Measurements from ENCODE around the gene NUP43. TPM values are rescaled to one million over a fixed set of nuclear protein-coding genes. Genes with fewer than 3 reads are reported as not detected.

Gene NUP43
- total RNA-seq, 1 donor from 2014 or later = 39.7 TPM

- Mint-ChIP-seq H3K4me1 (ENCODE audit: low read depth, unreplicated experiment) (peaks cover 7% of the 10 kb centered on the region), H3K4me3 (ENCODE audit: unreplicated experiment) (no peak overlapping the region), H3K27me3 (ENCODE audit: low read depth, unreplicated experiment) (no peaks in the 10 kb centered on the region), H3K27ac (ENCODE audit: unreplicated experiment) (no peak overlapping the region), H3K36me3 (ENCODE audit: low read depth, unreplicated experiment) (no peaks in the 10 kb centered on the region), H3K9me3 (ENCODE audit: unreplicated experiment) (no peaks in the 10 kb centered on the region)
- FAIRE-seq = no peak
- peaks cover 9% of the 10 kb centered on the region for H3K4me1 ChIP-seq (ENCODE audit: insufficient read depth, low read length)
- H3K4me3 ChIP-seq (ENCODE audit: insufficient read depth, low read depth, low read length) = no peak overlapping the region
- peaks cover 8% of the 10 kb centered on the region for H3K36me3 ChIP-seq (ENCODE audit: insufficient read depth, low read length)
- peaks cover 94% of the 10 kb centered on the region for H3K79me2 ChIP-seq (ENCODE audit: insufficient read depth, low read length)
- no peak overlapping the region for H3K9ac ChIP-seq (ENCODE audit: low read length)
- TF ChIP-seq EZH2 (IDR thresholded peaks at IDR 0.05; ENCODE audit: insufficient read depth, low read length) (no peak), CTCF (IDR thresholded peaks at IDR 0.05; ENCODE audit: insufficient read depth, low read depth, low read length) (no peak)
- no peak overlapping the region for H3K27ac ChIP-seq (ENCODE audit: low read depth, low read length)
- no peak overlapping the region for H2AFZ ChIP-seq (ENCODE audit: low read depth, low read length)
- peaks cover 76% of the 10 kb centered on the region for H4K20me1 ChIP-seq (ENCODE audit: insufficient read depth, low read length)
- H3K4me2 ChIP-seq (ENCODE audit: low read length) = no peak overlapping the region
- H3K27me3 ChIP-seq (ENCODE audit: insufficient read depth, low read length) = no peaks in the 10 kb centered on the region
- H3K9me3 ChIP-seq (ENCODE audit: insufficient read depth, low read depth, low read length) = no peaks in the 10 kb centered on the region
- peak; percentile 5 for DNase-seq (ENCODE audit: low read depth)
Observed at GRCh38 chr6:149701714-149702113, 44.6 kb downstream of the NUP43 start.

GRCh38 chr6:149699150-149699549, 47.2 kb downstream of the NUP43 start:
- H3K4me3 ChIP-seq (ENCODE audit: insufficient read depth, low read depth, low read length) = no peak overlapping the region
- no peaks in the 10 kb centered on the region for H3K9me3 ChIP-seq (ENCODE audit: insufficient read depth, low read depth, low read length)
- H3K4me2 ChIP-seq (ENCODE audit: low read length) = no peak overlapping the region
- Mint-ChIP-seq H3K4me3 (ENCODE audit: unreplicated experiment) (no peak overlapping the region), H3K4me1 (ENCODE audit: low read depth, unreplicated experiment) (peaks cover 4% of the 10 kb centered on the region), H3K27ac (ENCODE audit: unreplicated experiment) (no peak overlapping the region), H3K27me3 (ENCODE audit: low read depth, unreplicated experiment) (no peaks in the 10 kb centered on the region), H3K9me3 (ENCODE audit: unreplicated experiment) (no peaks in the 10 kb centered on the region), H3K36me3 (ENCODE audit: low read depth, unreplicated experiment) (peaks cover 4% of the 10 kb centered on the region)
- peaks cover 95% of the 10 kb centered on the region for H3K79me2 ChIP-seq (ENCODE audit: insufficient read depth, low read length)
- no peaks in the 10 kb centered on the region for H3K27me3 ChIP-seq (ENCODE audit: insufficient read depth, low read length)
- DNase-seq (ENCODE audit: low read depth) (no peak), FAIRE-seq (no peak)
- peaks cover 14% of the 10 kb centered on the region for H3K36me3 ChIP-seq (ENCODE audit: insufficient read depth, low read length)
- TF ChIP-seq EZH2 (IDR thresholded peaks at IDR 0.05; ENCODE audit: insufficient read depth, low read length) (no peak), CTCF (IDR thresholded peaks at IDR 0.05; ENCODE audit: insufficient read depth, low read depth, low read length) (no peak)
- peaks cover 11% of the 10 kb centered on the region for H3K4me1 ChIP-seq (ENCODE audit: insufficient read depth, low read length)
- peaks cover 67% of the 10 kb centered on the region for H4K20me1 ChIP-seq (ENCODE audit: insufficient read depth, low read length)
- no peak overlapping the region for H2AFZ ChIP-seq (ENCODE audit: low read depth, low read length)
- H3K27ac ChIP-seq (ENCODE audit: low read depth, low read length) = no peak overlapping the region
- no peak overlapping the region for H3K9ac ChIP-seq (ENCODE audit: low read length)

GRCh38 chr6:149698175-149698574, 48.2 kb downstream of the NUP43 start:
- DNase-seq (ENCODE audit: low read depth) (no peak), FAIRE-seq (no peak)
- Histone ChIP-seq H2AFZ (ENCODE audit: low read depth, low read length) (no peak overlapping the region), H3K4me1 (ENCODE audit: insufficient read depth, low read length) (peaks cover 11% of the 10 kb centered on the region), H4K20me1 (ENCODE audit: insufficient read depth, low read length) (peaks cover 57% of the 10 kb centered on the region), H3K4me2 (ENCODE audit: low read length) (no peak overlapping the region), H3K9ac (ENCODE audit: low read length) (no peak overlapping the region), H3K4me3 (ENCODE audit: insufficient read depth, low read depth, low read length) (no peak overlapping the region), H3K36me3 (ENCODE audit: insufficient read depth, low read length) (peaks cover 17% of the 10 kb centered on the region), H3K79me2 (ENCODE audit: insufficient read depth, low read length) (peaks cover 88% of the 10 kb centered on the region), H3K9me3 (ENCODE audit: insufficient read depth, low read depth, low read length) (no peaks in the 10 kb centered on the region), H3K27ac (ENCODE audit: low read depth, low read length) (no peak overlapping the region), H3K27me3 (ENCODE audit: insufficient read depth, low read length) (no peaks in the 10 kb centered on the region)
- no peak for TF ChIP-seq EZH2 (IDR thresholded peaks at IDR 0.05; ENCODE audit: insufficient read depth, low read length)
- peaks cover 4% of the 10 kb centered on the region for H3K4me1 Mint-ChIP-seq (ENCODE audit: low read depth, unreplicated experiment)
- H3K27ac Mint-ChIP-seq (ENCODE audit: unreplicated experiment) = no peak overlapping the region
- no peaks in the 10 kb centered on the region for H3K9me3 Mint-ChIP-seq (ENCODE audit: unreplicated experiment)
- peaks cover 4% of the 10 kb centered on the region for H3K36me3 Mint-ChIP-seq (ENCODE audit: low read depth, unreplicated experiment)
- H3K27me3 Mint-ChIP-seq (ENCODE audit: low read depth, unreplicated experiment) = no peaks in the 10 kb centered on the region
- H3K4me3 Mint-ChIP-seq (ENCODE audit: unreplicated experiment) = no peak overlapping the region

Measured in astrocyte (in vitro differentiated cells and primary cell).